Measurements from ENCODE around the gene EPHX1. TPM values are rescaled to one million over a fixed set of nuclear protein-coding genes. Genes with fewer than 3 reads are reported as not detected.
"Not testable (repeated sequence)": the region's sequence is repeated elsewhere in the genome, so short reads cannot be mapped to it uniquely, and the experiment has no call there.

The EPHX1 gene
- total RNA-seq, 1 experiment from 2014 or later: 18.0 TPM

- peak; percentile 32 for DNase-seq (ENCODE audit: low read depth)
These were observed 71.4 kb downstream of the EPHX1 start for GRCh38 chr1:225881081-225881958.

- peak; percentile 74 for DNase-seq (ENCODE audit: low read depth)
These were observed 72.2 kb downstream of the EPHX1 start, which contains the start of gene TMEM63A for GRCh38 chr1:225881959-225882693. Gene TMEM63A, minus strand, starts transcription at chr1:225882380. Its CDS starts 4,800 bp downstream, at chr1:225877580.

- DNase-seq (ENCODE audit: low read depth): peak; percentile 33
These were observed 73.0 kb downstream of the EPHX1 start for GRCh38 chr1:225882694-225883615.

GRCh38 chr1:225883616-225884265 lies 73.8 kb downstream of the EPHX1 start:
- DNase-seq (ENCODE audit: low read depth): no peak

GRCh38 chr1:225885336-225885735 lies 75.4 kb downstream of the EPHX1 start:
- DNase-seq (ENCODE audit: low read depth): no peak

- no peak for DNase-seq (ENCODE audit: low read depth)
These were observed 76.5 kb downstream of the EPHX1 start for GRCh38 chr1:225886159-225887029.

- no peak for DNase-seq (ENCODE audit: low read depth)
These were observed 77.0 kb downstream of the EPHX1 start for GRCh38 chr1:225887030-225887314.

GRCh38 chr1:225887554-225888288 lies 77.8 kb downstream of the EPHX1 start:
- DNase-seq (ENCODE audit: low read depth): not testable (repeated sequence)

GRCh38 chr1:225888289-225888897 lies 78.5 kb downstream of the EPHX1 start:
- no peak for DNase-seq (ENCODE audit: low read depth)

GRCh38 chr1:225888898-225889601 lies 79.1 kb downstream of the EPHX1 start, which contains the start of gene LEFTY1:
Gene LEFTY1, minus strand, starts transcription at chr1:225889146. Its CDS starts 80 bp downstream, at chr1:225889066.
- no peak for DNase-seq (ENCODE audit: low read depth)

- no peak for DNase-seq (ENCODE audit: low read depth)
These were observed 79.8 kb downstream of the EPHX1 start for GRCh38 chr1:225889743-225890142.

- DNase-seq (ENCODE audit: low read depth): no peak
These were observed 80.7 kb downstream of the EPHX1 start for GRCh38 chr1:225890346-225891228.

GRCh38 chr1:225891229-225891972 lies 81.5 kb downstream of the EPHX1 start:
- no peak for DNase-seq (ENCODE audit: low read depth)

- DNase-seq (ENCODE audit: low read depth): no peak
These were observed 82.4 kb downstream of the EPHX1 start for GRCh38 chr1:225892307-225892706.
